Activated naive CD4-positive, alpha-beta T cell treated with anti-CD3 and anti-CD28 coated beads for 36 hours (primary cell): ENCODE results near the gene C19orf44. TPM values are rescaled to one million over a fixed set of nuclear protein-coding genes. Genes with fewer than 3 reads are reported as not detected.
"Not testable (repeated sequence)": the region's sequence is repeated elsewhere in the genome, so short reads cannot be mapped to it uniquely, and the experiment has no call there.

ENCODE experiments used
- CTCF ChIA-PET: fragments of 350-600 bp; sonication (Branson Sonifier 250); formaldehyde crosslinking; loops from one replicate; lab custom pipeline; 2021; ENCODE audit warnings: antibody characterized with exemption; lab: Charles Lee
- DNase-seq: peaks from one replicate; pipeline ENCODE4 v3.0.0-alpha.2; 2020
- H3K27ac Mint-ChIP-seq: one replicate; pipeline ENCODE4 v1.8.0; 2021; ENCODE audit warnings: mild to moderate bottlenecking, mixed read lengths
- H3K27me3 Mint-ChIP-seq: one replicate; pipeline ENCODE4 v1.8.0; 2021; ENCODE audit warnings: low read depth, mixed read lengths
- H3K36me3 Mint-ChIP-seq: one replicate; pipeline ENCODE4 v1.8.0; 2021; ENCODE audit warnings: low read depth, mixed read lengths
- H3K4me1 Mint-ChIP-seq: one replicate; pipeline ENCODE4 v1.8.0; 2021; ENCODE audit warnings: low read depth, mixed read lengths
- H3K4me3 Mint-ChIP-seq: one replicate; pipeline ENCODE4 v1.8.0; 2021; ENCODE audit warnings: mild to moderate bottlenecking, moderate library complexity, mixed read lengths
- H3K9me3 Mint-ChIP-seq: one replicate; pipeline ENCODE4 v1.8.0; 2021; ENCODE audit warnings: mixed read lengths
- intact Hi-C: fragments of 100-400 bp; cut with micrococcal nuclease; formaldehyde crosslinking; loops from one replicate; pipeline ENCODE4 v1.15.1; 2023
- total RNA-seq, 2 experiments: library from RNA; stranded (reverse); gene quantifications; one replicate each; pipeline ENCODE4 v1.2.3, GENCODE V29; 2021

C19orf44 gene
- total RNA-seq, 2 experiments from 2014 or later, result 2.1 to 2.6 TPM

DNA sequence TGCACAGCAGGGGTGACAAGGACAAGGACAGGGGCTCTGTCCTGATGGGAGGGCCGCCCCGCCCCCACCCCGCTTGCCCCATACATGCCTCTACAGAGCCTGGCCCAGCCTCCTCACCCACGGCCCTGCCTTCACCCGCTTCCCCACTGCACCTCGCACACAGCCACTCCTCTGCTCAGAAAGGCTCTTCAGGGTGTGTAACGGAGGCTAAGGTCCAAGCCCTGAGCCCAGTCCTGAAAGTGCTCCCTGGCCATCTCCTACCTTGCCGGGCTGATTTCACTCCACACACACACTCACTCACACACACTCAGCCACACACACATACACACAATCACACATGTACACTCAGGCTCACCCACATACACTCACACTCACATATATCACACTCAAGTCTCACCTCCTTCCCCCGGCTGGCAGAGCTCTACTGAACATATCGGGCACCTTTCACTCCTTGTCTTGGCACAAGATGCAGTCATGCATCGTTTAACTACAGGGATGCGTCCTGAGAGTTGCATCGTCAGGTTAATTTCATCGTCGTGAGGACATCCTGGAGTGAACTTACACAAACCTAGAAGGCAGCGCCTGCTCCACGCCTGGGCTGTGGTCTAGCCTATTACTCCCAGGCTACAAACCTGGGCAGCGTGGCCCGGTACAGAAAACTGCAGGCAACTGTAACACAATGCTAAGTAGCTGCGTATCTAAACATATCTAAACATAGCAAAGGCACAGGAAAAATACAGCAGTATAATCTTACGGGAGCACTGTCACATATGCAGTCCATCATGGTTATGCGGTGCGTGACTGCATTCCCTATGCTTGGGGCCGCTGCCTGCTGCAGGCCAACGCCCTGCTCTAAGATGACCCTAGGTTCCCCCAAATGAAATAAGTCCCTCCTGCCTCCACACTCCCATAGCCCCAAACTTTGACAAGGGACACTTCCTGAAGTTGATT lies 37.5 kb upstream of the C19orf44 start:
- intact Hi-C loops, result no loop called here
- no peak overlapping the region for H3K4me3 Mint-ChIP-seq
- no peak overlapping the region for H3K27ac Mint-ChIP-seq
- no peaks in the 10 kb centered on the region for H3K36me3 Mint-ChIP-seq
- no peaks in the 10 kb centered on the region for H3K27me3 Mint-ChIP-seq
- no peaks in the 10 kb centered on the region for H3K9me3 Mint-ChIP-seq
- CTCF ChIA-PET, result no interaction called here
- no peak for DNase-seq
- H3K4me1 Mint-ChIP-seq, result peaks cover 50% of the 10 kb centered on the region

DNA sequence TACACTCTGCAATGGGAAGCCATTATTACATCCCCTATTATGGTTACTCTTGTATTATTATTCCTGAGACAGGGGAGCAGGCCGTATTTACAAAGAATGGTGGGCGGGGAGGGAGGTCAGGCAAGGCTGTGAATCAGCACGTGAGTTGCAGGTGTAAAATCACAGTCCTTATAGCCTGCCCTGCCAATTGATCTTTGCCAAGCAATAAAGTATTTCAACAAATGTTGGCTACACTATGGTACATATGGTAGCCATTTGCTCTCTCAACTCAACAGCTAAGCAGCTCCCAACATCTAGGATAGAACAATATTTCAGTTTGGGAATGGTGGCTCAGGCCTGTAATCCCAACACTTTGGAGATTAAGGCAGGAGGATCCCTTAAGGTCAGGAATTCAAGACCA lies 36.5 kb upstream of the C19orf44 start:
- no peak overlapping the region for H3K27ac Mint-ChIP-seq
- H3K36me3 Mint-ChIP-seq, result peaks cover 1% of the 10 kb centered on the region
- H3K4me3 Mint-ChIP-seq, result no peak overlapping the region
- CTCF ChIA-PET, result no interaction called here
- peaks cover 51% of the 10 kb centered on the region for H3K4me1 Mint-ChIP-seq
- no peaks in the 10 kb centered on the region for H3K9me3 Mint-ChIP-seq
- no peaks in the 10 kb centered on the region for H3K27me3 Mint-ChIP-seq
- intact Hi-C loops, result no loop called here
- no peak for DNase-seq

DNA sequence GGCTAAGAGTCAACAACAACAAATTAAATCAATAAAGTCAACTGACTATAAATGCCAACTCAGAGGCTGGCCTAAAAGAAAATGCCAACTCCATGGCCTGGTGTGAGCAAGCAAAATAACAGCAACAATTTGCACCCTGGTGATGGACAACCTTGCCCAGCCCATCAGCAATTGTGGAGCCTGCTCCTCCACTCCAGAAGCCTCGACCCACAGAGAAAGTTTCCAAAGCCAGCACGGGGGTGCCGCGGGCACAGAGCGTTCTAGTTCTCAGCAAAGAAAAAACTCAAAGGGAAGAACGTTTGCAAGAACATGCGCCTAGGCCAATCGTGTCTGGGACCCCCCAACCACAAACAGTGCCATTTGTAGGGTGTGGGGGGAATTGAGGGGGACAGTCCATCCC lies 35.7 kb upstream of the C19orf44 start:
- Mint-ChIP-seq H3K9me3 (no peaks in the 10 kb centered on the region), H3K36me3 (peaks cover 1% of the 10 kb centered on the region), H3K27me3 (no peaks in the 10 kb centered on the region), H3K27ac (no peak overlapping the region), H3K4me1 (peaks cover 51% of the 10 kb centered on the region), H3K4me3 (no peak overlapping the region)
- CTCF ChIA-PET, result no interaction called here
- no peak for DNase-seq
- intact Hi-C loops, result no loop called here

DNA sequence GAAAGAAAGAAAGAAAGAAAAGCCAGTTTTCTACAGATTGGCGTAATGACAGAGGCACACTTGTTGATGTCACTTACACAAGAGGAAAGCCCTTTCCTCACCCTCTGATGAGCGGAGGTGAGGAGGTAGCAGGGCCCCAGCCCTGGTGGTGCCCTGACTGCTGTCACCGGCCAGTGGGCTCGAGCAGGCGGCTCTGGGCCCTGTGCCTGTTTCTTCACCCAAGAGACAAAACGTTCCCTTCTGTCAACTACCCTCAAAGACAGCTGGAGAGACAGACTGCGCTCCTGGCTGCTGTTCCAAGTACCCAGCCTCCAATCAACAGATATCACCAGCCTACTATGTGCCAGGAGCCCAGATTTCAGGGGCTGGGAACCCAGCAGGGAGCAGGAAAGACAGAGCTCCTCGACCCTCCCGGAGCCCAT lies 34.6 kb upstream of the C19orf44 start:
- CTCF ChIA-PET, result no interaction called here
- Mint-ChIP-seq H3K27me3 (no peaks in the 10 kb centered on the region), H3K36me3 (peaks cover 4% of the 10 kb centered on the region), H3K4me3 (no peak overlapping the region), H3K27ac (no peak overlapping the region), H3K4me1 (peaks cover 50% of the 10 kb centered on the region), H3K9me3 (no peaks in the 10 kb centered on the region)
- no peak for DNase-seq
- intact Hi-C loops, result no loop called here

DNA sequence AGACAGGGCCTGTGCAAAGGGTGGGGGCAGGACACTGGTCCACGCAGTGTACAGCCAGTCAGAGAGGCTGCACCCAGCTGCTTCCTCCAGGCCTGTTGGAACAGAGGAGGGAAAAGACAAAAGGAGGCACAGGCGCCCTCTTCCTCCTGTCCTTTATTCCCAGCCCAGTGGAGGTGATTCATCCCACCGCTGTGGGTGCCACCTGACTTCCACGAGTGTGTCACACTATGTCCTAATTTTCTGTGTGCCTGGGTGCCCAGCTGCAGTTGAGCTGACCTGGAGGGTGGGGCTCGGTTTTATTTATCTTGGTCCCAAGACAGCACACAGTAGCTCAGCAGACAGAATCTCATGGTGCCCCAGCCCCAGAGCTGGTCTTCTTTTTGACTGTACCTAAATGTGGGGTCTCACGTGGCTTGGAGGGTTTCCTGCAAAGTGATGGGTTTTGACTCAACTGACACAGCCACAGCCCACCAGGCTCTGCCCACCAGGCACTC lies 33.4 kb upstream of the C19orf44 start:
- peaks cover 47% of the 10 kb centered on the region for H3K4me1 Mint-ChIP-seq
- no peak for DNase-seq
- H3K9me3 Mint-ChIP-seq, result no peaks in the 10 kb centered on the region
- no peak overlapping the region for H3K27ac Mint-ChIP-seq
- CTCF ChIA-PET, result no interaction called here
- peaks cover 4% of the 10 kb centered on the region for H3K36me3 Mint-ChIP-seq
- H3K4me3 Mint-ChIP-seq, result no peak overlapping the region
- H3K27me3 Mint-ChIP-seq, result no peaks in the 10 kb centered on the region
- intact Hi-C loops, result no loop called here

DNA sequence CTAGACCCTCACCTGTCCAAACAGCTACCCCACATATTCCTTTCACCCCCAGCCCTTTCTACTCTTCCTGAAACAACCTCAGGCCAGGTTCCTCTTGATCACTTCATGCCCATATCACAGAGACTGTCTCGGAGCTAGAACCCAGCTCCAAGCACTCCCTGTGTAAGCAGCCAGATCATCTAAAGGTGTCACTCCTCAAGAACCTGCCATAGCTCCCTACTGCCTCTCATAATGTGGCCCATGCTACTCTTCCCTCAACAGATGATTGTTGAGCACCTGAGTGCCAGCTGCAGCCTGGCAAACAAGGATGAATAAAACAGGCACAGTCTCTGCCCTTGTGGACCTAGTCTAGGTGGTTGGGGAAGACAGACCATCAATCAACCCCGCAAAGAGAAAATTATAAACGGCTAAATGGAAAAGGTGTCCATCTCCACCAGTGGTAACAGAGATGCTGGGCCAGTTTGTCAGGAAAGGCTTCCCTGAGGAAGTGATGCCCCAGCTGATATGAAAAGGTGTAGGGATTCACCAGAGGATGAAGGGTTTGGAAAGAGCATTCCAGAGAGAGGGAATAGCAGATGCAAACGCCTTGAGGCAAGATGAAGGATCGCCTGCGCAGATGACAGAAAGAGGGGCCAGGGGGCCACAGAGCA lies 32.7 kb upstream of the C19orf44 start:
- H3K9me3 Mint-ChIP-seq, result no peaks in the 10 kb centered on the region
- H3K27me3 Mint-ChIP-seq, result no peaks in the 10 kb centered on the region
- no peak overlapping the region for H3K4me3 Mint-ChIP-seq
- CTCF ChIA-PET, result no interaction called here
- no peak for DNase-seq
- peaks cover 4% of the 10 kb centered on the region for H3K36me3 Mint-ChIP-seq
- H3K27ac Mint-ChIP-seq, result no peak overlapping the region
- intact Hi-C loops, result no loop called here
- H3K4me1 Mint-ChIP-seq, result peaks cover 46% of the 10 kb centered on the region

DNA sequence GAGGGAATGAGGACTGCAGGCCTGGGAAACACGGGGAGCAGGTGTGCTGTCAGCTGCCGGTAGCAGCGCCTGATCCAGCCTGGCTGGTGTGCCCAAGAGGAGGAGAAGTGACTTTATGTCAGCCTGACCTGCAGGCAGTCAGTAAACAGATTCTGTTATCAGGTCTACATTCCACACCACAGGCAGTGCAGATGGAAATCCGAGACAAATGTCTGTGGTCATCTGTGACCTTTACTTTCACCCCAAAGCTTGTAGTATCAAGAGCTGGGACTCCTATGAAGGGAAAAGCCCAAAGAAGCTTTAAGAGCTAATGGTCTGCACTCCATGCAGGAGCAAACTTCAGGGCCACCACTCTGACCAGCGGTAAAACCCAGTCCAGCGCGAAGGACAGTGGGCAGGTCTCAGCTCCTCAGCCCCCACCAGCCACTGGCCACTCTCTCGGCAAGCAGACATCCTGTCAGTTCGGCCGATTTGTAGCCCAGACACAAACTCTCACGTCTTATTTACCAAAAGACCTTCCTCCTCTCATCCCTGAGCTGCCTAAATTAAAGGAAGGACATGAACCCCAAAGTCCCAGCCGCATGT lies 32.1 kb upstream of the C19orf44 start:
- DNase-seq, result no peak
- peaks cover 4% of the 10 kb centered on the region for H3K36me3 Mint-ChIP-seq
- H3K4me3 Mint-ChIP-seq, result no peak overlapping the region
- H3K4me1 Mint-ChIP-seq, result peaks cover 49% of the 10 kb centered on the region
- H3K27me3 Mint-ChIP-seq, result no peaks in the 10 kb centered on the region
- intact Hi-C loops, result no loop called here
- H3K9me3 Mint-ChIP-seq, result no peaks in the 10 kb centered on the region
- H3K27ac Mint-ChIP-seq, result no peak overlapping the region
- CTCF ChIA-PET, result interaction anchor here (0.7 kb wide), 1 partner anchor 83 kb away, joined by 3 read pairs; no protein-coding TSS in a partner anchor

DNA sequence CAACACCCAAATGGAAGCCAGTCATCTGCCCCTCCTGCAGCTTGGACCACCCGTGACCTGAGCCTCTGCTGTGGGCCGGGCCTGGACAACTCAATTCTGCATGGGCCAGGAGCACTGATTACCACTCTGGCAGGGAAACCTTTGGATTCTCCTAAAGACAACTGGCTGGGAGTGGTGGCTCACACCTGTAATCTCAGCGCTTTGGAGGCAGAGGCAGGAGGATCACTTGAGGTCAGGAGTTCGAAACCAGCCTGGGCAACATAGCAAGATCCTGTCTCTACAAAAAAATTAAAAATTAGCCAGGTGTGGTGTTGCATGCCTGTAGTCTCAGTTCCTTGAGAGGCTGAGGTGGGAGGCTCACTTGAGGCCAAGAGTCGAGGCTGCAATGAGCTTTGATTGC lies 31.0 kb upstream of the C19orf44 start:
- no peak for DNase-seq
- Mint-ChIP-seq H3K4me3 (no peak overlapping the region), H3K4me1 (peaks cover 50% of the 10 kb centered on the region), H3K9me3 (no peaks in the 10 kb centered on the region), H3K27me3 (no peaks in the 10 kb centered on the region), H3K27ac (no peak overlapping the region), H3K36me3 (peaks cover 4% of the 10 kb centered on the region)
- CTCF ChIA-PET, result interaction anchor here (0.6 kb wide), 2 partner anchors 76 to 255 kb away, joined by 3 to 4 read pairs; no protein-coding TSS in a partner anchor
- intact Hi-C loops, result no loop called here

DNA sequence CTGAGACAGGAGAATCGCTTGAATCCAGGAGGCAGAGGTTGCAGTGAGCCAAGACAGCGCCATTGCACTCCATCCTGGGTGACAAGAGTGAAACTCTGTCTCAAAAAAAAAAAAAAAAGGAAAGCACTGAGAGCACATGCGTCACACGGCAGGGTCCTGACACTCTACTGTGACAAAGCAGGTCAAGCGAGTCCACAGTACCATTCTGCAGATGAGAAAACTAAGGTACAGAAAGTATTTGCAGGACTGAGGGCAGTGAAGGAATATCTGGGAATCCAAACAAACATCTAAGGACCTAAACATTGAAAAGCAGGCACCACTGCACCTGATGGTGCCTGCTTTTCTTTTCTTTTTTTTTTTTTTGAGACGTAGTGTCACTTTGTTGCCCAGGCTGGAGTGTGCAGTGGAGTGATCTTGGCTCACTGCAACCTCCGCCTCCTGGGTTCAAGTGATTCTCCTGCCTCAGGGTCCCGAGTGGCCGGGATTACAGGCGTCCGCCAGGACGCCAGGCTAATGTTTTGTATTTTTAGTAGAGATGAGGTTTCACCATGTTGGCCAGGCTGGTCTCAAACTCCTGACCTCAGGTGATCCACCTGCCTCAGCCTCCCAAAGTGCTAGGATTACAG lies 29.3 kb upstream of the C19orf44 start:
- CTCF ChIA-PET, H3K9me3 Mint-ChIP-seq, DNase-seq, H3K27ac Mint-ChIP-seq, H3K36me3 Mint-ChIP-seq, intact Hi-C loops, H3K4me3 Mint-ChIP-seq, H3K27me3 Mint-ChIP-seq: not testable (repeated sequence)
- H3K4me1 Mint-ChIP-seq, result peaks cover 57% of the 10 kb centered on the region

DNA sequence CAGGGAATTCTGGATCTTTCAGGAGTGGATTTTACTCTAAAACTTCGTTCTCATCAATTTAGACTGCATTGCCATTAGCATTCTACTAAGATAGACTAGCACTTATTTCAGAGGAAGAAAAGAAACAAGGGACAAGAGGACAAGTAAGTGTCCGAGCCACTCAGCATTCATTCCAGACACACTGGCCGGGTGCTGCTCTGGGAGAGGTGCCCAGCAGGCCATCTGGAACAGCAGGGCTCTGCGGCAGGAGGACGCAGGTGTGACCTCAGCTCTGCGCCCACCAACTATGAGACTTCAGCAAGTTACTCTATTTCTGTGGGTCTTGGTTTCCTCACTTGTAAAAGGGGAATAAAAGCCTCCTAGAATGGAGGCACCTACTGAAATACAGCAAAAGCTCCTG lies 28.6 kb upstream of the C19orf44 start:
- H3K4me3 Mint-ChIP-seq, result no peak overlapping the region
- H3K36me3 Mint-ChIP-seq, result peaks cover 4% of the 10 kb centered on the region
- H3K9me3 Mint-ChIP-seq, result no peaks in the 10 kb centered on the region
- CTCF ChIA-PET, result interaction anchor here (0.6 kb wide), 1 partner anchor 220 kb away, joined by 3 read pairs; no protein-coding TSS in a partner anchor
- no peak overlapping the region for H3K27ac Mint-ChIP-seq
- H3K27me3 Mint-ChIP-seq, result no peaks in the 10 kb centered on the region
- no peak for DNase-seq
- intact Hi-C loops, result no loop called here
- H3K4me1 Mint-ChIP-seq, result peaks cover 55% of the 10 kb centered on the region

DNA sequence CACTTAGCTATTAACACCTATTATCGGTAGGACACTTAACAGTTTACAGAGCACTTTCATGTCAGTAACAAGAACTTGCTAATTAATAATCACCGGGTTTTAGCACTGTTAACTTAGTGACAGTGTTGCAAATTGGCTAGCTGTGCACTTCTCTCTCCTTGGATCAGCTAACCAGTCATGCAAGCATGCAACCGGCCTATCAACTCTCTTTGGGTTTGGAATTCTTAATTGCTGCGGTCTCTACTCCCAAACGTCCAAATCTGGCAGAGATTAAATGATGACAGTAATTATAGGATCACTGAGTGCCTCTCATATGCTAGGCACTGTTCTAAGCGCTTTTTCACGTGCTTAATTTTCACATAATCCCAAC lies 25.7 kb upstream of the C19orf44 start:
- DNase-seq, result no peak
- H3K4me1 Mint-ChIP-seq, result peaks cover 43% of the 10 kb centered on the region
- peaks cover 3% of the 10 kb centered on the region for H3K36me3 Mint-ChIP-seq
- peaks cover 2% of the 10 kb centered on the region for H3K9me3 Mint-ChIP-seq
- intact Hi-C loops, result no loop called here
- peak overlapping the region; percentile 87 for H3K4me3 Mint-ChIP-seq
- no peaks in the 10 kb centered on the region for H3K27me3 Mint-ChIP-seq
- no peak overlapping the region for H3K27ac Mint-ChIP-seq
- CTCF ChIA-PET, result interaction anchor here (0.7 to 1.4 kb wide), 4 partner anchors 28 to 282 kb away, joined by 3 to 4 read pairs (median 3); no protein-coding TSS in a partner anchor
